Activated gamma-delta T cell (primary cell): ENCODE results near the gene ABHD5.

Source experiments
- DNase-seq: peaks from one replicate; lab custom pipeline; 2025; lab: John Stamatoyannopoulos, UW

Gene ABHD5

GRCh38 chr3:43718296-43718695 is 27.6 kb downstream of the ABHD5 start:
- no peak for DNase-seq

DNA sequence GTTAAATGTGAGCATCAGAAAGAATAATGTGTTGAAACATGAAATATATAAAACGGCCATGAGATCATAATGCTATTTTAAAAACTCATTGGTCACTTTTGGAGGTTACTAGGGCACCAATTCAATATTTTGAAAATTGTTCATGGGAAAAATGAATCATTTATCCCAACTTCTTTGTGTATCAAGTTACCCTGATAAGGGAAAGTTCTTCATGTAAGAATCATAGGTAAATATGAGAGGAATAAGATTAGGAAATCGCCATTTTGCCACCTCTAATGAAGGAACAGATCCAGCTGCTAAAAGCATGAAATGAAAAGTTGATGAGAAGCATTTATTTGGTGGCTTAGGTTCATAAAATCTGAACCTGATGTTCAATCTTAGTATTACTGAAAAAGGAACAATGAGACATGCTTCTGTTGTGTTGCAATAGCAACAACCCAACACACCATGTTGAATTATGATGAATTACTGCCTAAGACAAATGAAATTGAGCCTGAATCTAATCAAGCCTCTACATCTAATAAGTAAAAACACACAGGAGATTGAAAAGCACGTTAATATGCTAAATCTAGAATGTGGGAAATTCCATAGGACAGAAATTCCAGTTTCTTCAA is 32.5 kb downstream of the ABHD5 start:
- DNase-seq: no peak

DNA sequence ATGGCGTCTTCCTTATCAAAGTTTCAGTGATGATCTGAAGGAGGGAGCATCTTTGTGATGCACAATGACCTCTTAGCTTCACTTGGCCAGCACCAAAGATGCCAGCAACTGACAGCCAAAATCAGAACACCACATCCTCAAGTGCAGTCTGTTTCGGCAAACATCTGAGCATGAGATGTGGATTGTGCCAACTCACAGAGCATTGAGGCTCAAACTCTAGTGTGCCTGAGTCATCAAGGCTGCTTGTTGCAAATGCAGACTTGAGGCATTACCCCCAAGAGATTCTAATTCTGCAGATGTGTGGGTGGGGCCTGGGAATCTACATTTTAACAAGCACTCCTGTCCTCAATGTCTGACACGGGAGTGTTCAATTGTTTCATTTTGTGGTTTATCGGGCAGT is 35.8 kb downstream of the ABHD5 start:
- DNase-seq: no peak

GRCh38 chr3:43727930-43728329 is 37.2 kb downstream of the ABHD5 start:
- DNase-seq: no peak

DNA sequence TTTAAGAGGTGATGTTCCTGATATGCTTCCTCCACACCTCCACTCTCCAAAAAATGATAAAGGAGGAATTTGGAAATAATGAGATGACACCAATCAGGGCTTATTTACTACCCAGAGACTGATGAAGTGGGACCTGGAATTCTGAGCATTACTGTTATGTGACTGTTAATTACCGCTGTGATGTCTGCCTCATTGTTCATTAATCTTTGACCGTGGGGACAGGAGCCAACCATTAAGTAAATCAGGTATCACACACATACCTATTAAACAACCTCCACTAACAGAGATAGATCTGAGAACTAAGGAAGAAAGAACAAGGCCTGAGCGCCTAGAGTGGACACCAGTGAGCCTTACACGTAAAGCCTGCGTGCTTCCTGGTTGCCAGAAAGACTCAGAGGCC is 37.7 kb downstream of the ABHD5 start:
- DNase-seq: no peak

- no peak for DNase-seq
Observed at GRCh38 chr3:43728947-43729346, 38.2 kb downstream of the ABHD5 start.

GRCh38 chr3:43729707-43730414 is 39.1 kb downstream of the ABHD5 start:
- no peak for DNase-seq

- DNase-seq: no peak
Observed at GRCh38 chr3:43732747-43733425, 42.1 kb downstream of the ABHD5 start.

- DNase-seq: no peak
Observed at GRCh38 chr3:43733459-43734384, 43.0 kb downstream of the ABHD5 start.

- DNase-seq: no peak
Observed at GRCh38 chr3:43734685-43735084, 43.9 kb downstream of the ABHD5 start.

DNA sequence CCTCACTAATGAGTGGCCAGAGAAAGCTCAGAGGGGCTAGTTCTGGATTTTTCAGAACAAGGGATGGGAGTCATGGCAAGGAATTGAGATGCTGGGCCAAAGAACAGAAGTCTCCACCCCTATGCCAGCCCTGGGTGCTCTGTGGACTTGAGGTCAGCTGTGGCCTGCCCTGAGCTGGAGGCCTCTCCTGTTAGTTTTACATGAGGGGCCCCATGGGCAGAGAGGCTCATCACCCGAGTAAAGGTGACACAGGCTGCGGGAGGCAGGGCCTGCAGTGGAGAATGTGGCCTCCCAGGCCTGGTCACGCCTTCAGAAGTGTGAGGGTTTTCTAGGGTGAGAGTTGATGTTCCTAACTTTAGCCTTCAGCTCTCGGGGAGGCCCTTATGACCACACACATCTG is 44.9 kb downstream of the ABHD5 start:
- DNase-seq: no peak

- no peak for DNase-seq
Observed at GRCh38 chr3:43736558-43737440, 46.1 kb downstream of the ABHD5 start.

DNA sequence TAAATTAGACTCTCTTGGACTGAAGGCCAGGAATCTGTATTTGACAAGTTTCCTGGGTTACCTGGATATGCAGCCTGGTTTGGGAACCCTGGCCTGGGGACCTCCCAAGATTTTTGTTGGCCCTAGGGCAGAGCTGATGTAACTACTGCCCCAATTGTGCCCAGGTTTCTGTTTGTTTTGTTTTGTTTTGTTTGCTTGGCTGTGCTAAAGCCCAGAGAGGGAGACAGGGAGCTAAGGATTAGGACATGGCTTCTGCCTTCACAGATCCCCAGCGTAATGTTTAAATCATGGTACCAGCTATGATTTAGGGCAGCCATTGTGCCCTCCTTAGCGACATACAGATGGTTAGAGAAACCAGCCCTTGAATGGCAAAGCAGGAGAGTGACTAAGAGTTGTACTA is 47.6 kb downstream of the ABHD5 start:
- DNase-seq: no peak

DNA sequence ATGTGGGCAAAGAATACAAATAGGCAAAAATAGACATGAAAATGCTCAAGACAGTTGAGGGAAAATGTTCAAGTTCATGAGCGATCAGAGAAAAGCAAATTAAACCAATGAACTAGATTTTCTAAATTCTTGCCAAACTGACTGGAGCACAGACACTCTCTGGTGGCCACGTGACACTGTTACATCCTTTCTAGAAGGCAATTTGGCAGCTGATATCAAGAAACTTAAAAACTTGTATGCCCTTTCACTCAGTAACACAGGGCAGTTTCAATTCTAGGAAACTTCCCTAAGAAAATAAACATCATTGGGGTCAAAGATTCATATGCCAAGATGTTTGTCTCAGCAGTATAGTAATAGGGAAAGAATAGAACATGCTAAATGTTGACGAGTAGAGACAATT is 52.2 kb downstream of the ABHD5 start:
- no peak for DNase-seq

DNA sequence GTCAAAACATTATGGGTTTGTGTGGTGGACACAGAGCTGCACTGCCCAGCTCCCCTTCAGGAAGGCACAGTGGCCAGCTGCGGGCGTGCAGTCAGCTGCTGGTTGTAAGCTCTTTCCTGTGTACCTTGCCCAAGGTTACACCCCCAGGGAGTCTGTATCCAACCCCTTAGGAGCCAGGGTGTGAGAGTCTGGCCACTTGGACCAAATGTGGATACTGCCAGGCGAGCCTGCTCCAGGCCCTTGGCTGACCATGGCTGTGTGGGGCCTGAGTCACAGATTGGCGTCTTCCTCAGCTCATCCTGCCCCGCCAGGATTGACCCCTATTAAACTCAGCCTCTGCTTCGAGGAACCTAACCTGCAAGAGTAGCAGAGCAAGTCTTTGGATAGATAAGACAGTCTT is 56.9 kb downstream of the ABHD5 start:
- no peak for DNase-seq

- no peak for DNase-seq
Observed at GRCh38 chr3:43748179-43748578, 57.4 kb downstream of the ABHD5 start.

DNA sequence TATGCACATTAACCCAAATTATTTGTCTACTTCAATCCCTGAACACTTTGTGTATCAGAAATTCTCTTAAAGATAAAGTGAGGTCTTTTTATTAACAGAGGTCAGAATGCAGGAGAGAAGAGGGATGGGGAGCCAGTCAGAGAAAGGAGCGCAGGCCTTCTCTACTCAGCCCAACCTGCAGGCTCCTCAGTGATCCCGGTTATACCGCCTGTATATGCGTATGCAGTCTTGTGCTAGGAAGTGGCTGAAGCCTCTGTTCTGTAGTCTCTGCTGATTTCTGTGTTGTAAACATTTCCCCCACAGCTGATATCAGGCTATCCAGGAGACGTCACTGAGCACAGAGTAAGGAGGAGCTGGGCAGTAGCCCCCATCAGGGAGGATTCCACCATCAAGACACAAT is 57.9 kb downstream of the ABHD5 start:
- no peak for DNase-seq

DNA sequence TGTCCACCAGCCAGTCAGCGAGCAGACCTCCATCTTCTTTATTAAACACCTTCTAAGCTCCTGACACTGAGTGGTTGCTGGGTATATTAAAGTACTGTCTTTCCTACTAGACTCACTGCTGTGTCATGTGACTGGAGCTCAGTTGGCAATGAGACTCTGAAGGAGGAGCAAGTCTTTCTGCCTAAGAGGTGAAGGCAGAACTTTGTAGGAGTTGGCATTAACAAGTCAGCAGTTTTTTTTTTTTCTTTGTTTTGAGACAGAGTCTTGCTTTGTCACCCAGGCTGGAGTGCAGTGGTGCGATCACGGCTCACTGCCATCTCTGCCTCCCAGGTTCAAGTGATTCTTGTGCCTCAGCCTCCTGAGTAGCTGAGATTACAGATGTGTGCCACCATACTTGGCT is 62.2 kb downstream of the ABHD5 start:
- DNase-seq: no peak

DNA sequence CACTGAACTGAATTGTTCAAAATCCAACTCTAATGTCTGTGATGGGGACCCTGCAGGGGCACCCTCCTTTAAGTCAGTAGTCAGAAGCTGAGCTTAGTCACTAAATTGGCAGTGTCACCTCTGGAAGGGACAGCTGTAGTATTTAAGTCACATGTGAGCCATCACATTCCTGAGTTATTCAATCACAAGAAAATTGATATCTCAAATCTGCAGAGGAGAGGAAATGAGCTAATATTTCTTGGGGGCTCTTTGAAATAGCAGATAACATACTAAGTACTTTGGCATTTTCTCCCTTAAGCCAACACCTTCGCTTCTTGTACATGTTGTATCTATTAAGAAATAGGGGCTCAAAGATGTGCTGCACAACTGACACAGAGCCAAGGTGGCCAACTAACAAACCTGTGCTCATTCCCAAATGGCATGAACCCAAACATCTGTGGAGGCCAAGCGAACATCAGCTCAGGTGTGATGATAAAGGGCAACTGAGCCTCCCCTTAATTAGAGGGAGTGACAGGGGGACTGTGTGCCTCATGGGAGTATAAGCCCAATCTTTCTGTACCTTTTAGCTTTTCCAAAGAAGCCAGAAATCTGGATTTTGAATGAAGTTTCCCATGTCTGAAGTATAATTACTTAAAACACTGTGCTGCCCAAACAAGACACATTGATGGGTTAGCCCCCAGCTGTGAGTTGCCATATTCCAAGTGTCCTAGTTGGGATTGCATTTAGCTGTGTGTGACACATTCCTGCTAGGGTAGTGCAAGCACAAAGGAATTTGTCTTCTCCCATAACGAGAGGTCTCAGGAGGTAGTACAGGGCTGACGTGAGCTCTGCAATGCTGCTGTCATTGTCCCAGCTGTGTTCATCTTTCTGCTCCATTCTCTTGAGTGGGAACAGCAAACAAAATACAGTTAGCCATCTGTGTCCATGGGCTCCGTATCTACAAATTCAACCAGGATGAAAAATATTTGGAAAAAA is 63.3 kb downstream of the ABHD5 start:
- DNase-seq: no peak
